Mesothelial cell of epicardium (in vitro differentiated cells): ENCODE measurements around the gene MAPK7. TPM values are rescaled to one million over a fixed set of nuclear protein-coding genes. Genes with fewer than 3 reads are reported as not detected.

Source experiments
- DNase-seq, 2 experiments: peaks; one replicate each; pipeline ENCODE4 v3.0.0; 2021; ENCODE audit warnings: low spot score in 2 of 2; ENCODE audit not compliant: unreplicated experiment in 2 of 2
- H3K27ac Mint-ChIP-seq: 2 replicates; pipeline ENCODE4 v1.8.0; 2021; ENCODE audit warnings: mixed read lengths
- H3K27me3 Mint-ChIP-seq: 2 replicates; pipeline ENCODE4 v1.8.0; 2021; ENCODE audit warnings: low read depth, mixed read lengths
- H3K36me3 Mint-ChIP-seq: 2 replicates; pipeline ENCODE4 v1.8.0; 2021; ENCODE audit warnings: mixed read lengths
- H3K4me1 Mint-ChIP-seq: 2 replicates; pipeline ENCODE4 v1.8.0; 2021; ENCODE audit warnings: mixed read lengths
- H3K4me3 Mint-ChIP-seq: 2 replicates; pipeline ENCODE4 v1.8.0; 2021; ENCODE audit warnings: mild to moderate bottlenecking, moderate library complexity, mixed read lengths
- H3K9me3 Mint-ChIP-seq: 2 replicates; pipeline ENCODE4 v1.8.0; 2021; ENCODE audit warnings: mixed read lengths
- total RNA-seq: library from RNA; stranded (reverse); gene quantifications from 3 replicates; pipeline ENCODE4 v1.2.1, GENCODE V29; 2021
- TF ChIP-seq, protein P1 (sequence below): fragments of 200-600 bp; sonication (generic); IDR thresholded peaks from one replicate; pipeline ENCODE4 v1.5.0; 2021; ENCODE audit warnings: antibody characterized with exemption; ENCODE audit not compliant: unreplicated experiment

Gene MAPK7
- total RNA-seq, 1 donor from 2014 or later: 46.0 TPM

DNA sequence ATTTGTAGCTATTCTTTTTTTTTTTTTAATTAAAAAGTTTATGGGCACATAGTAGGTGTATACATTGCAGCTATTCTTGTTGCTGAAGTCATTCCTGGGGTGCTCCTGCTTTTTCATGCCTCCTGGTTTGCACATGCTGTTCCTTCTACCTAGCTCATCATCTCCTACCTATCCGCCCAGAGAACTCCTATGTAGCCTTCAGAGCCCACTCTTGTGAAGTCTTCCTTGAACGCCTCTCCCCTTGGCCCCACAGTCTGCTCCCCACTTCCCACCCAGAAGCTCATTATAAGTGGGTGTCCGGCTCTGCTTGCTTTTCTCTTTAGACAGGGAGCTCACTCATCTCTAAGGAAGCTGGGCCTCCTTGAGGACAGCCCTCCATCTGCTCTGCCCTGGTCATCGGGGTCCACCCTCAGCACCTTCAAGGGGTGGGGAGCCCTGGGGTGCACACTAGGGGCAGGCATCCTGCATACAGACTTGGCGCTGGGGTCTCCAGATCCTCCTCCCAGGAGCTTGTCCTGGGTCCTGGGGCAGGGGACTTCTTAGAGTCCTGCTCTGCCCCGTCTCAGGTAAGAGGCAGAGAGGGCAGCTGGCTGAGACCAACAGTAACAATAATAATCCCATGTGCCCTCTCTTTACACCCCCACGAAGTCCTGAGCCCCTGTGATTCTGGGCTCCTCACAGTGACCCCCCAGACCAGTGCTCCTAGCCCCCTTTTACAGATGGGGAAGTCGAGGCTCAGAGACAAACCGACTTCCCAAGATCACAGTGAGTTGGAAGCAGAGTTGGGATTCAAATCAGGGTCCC is 12.3 kb upstream of the MAPK7 start:
- H3K36me3 Mint-ChIP-seq: no peaks in the 10 kb centered on the region
- peaks cover 38% of the 10 kb centered on the region for H3K4me1 Mint-ChIP-seq
- H3K4me3 Mint-ChIP-seq: no peak overlapping the region
- no peaks in the 10 kb centered on the region for H3K9me3 Mint-ChIP-seq
- DNase-seq: no peak
- no peaks in the 10 kb centered on the region for H3K27me3 Mint-ChIP-seq
- TF ChIP-seq, protein P1, sequence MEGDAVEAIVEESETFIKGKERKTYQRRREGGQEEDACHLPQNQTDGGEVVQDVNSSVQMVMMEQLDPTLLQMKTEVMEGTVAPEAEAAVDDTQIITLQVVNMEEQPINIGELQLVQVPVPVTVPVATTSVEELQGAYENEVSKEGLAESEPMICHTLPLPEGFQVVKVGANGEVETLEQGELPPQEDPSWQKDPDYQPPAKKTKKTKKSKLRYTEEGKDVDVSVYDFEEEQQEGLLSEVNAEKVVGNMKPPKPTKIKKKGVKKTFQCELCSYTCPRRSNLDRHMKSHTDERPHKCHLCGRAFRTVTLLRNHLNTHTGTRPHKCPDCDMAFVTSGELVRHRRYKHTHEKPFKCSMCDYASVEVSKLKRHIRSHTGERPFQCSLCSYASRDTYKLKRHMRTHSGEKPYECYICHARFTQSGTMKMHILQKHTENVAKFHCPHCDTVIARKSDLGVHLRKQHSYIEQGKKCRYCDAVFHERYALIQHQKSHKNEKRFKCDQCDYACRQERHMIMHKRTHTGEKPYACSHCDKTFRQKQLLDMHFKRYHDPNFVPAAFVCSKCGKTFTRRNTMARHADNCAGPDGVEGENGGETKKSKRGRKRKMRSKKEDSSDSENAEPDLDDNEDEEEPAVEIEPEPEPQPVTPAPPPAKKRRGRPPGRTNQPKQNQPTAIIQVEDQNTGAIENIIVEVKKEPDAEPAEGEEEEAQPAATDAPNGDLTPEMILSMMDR: no peak
- no peak overlapping the region for H3K27ac Mint-ChIP-seq

- Mint-ChIP-seq H3K36me3 (no peaks in the 10 kb centered on the region), H3K27me3 (no peaks in the 10 kb centered on the region), H3K4me1 (peaks cover 34% of the 10 kb centered on the region), H3K4me3 (no peak overlapping the region), H3K9me3 (no peaks in the 10 kb centered on the region), H3K27ac (no peak overlapping the region)
- TF ChIP-seq, protein P1: no peak
- DNase-seq: no peak
Observed at GRCh38 chr17:19366637-19366972, 11.7 kb upstream of the MAPK7 start.

- H3K36me3 Mint-ChIP-seq: no peaks in the 10 kb centered on the region
- peaks cover 24% of the 10 kb centered on the region for H3K4me1 Mint-ChIP-seq
- TF ChIP-seq, protein P1: no peak
- H3K9me3 Mint-ChIP-seq: no peaks in the 10 kb centered on the region
- no peak for DNase-seq
- H3K27ac Mint-ChIP-seq: no peak overlapping the region
- no peaks in the 10 kb centered on the region for H3K27me3 Mint-ChIP-seq
- no peak overlapping the region for H3K4me3 Mint-ChIP-seq
Observed at GRCh38 chr17:19368229-19368628, 10.1 kb upstream of the MAPK7 start.

- no peak overlapping the region for H3K27ac Mint-ChIP-seq
- H3K27me3 Mint-ChIP-seq: no peaks in the 10 kb centered on the region
- no peaks in the 10 kb centered on the region for H3K9me3 Mint-ChIP-seq
- no peak for DNase-seq
- H3K4me3 Mint-ChIP-seq: no peak overlapping the region
- no peaks in the 10 kb centered on the region for H3K36me3 Mint-ChIP-seq
- H3K4me1 Mint-ChIP-seq: peaks cover 14% of the 10 kb centered on the region
- TF ChIP-seq, protein P1: no peak
Observed at GRCh38 chr17:19369107-19369778, 9.1 kb upstream of the MAPK7 start.

DNA sequence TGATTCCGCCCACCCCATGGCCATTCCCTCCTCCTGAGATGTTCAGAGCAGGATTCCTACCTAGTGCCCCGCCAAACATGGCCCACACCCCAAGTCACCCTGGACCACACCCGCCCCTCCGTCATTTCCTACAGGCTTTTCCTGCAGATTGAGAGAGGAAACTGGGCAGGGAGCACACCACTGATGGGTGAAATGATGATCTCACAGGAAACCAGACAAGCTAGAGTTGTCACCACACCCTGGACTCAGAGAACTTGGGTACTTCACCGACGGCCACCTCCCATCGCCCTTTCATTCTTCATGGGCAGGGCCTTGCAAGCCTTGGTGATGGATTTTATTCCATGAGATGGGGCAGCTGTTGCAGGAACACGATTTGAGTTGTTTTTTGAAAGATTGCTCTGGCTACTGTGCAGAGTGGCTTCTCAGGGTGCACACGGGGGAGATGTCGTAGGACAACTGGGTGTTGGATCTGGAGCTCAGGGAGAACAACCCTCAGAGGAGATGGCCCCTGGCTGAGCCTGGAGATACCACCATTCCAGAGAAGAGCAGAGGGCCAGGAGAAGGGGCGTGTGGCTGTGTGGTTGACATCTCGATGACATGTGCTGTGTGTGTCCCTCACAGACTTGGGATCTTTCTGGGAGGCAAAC is 8.3 kb upstream of the MAPK7 start:
- TF ChIP-seq, protein P1: no peak
- Mint-ChIP-seq H3K4me1 (peaks cover 7% of the 10 kb centered on the region), H3K36me3 (no peaks in the 10 kb centered on the region), H3K27me3 (no peaks in the 10 kb centered on the region), H3K9me3 (no peaks in the 10 kb centered on the region), H3K4me3 (no peak overlapping the region), H3K27ac (no peak overlapping the region)
- DNase-seq: no peak
